HepG2 (cell line): ENCODE results near the gene NRL. TPM values are rescaled to one million over a fixed set of nuclear protein-coding genes. Genes with fewer than 3 reads are reported as not detected.

ENCODE experiments used
- ATAC-seq: fragments of 200-7000 bp; cut with Tn5 transposase; 3 replicates; pipeline ENCODE4 v1.9.1; 2020; ENCODE audit warnings: mild to moderate bottlenecking, moderate library complexity
- BruUV-seq: library from RNA; stranded (reverse); fragments of 400-500 nt; replicated peaks from 2 replicates; lab custom pipeline; 2021; lab: Mats Ljungman, UMichigan
- CTCF ChIA-PET: fragments of 300-600 bp; formaldehyde crosslinking; extraction: SDS; loops from one replicate; lab custom pipeline; 2021; ENCODE audit warnings: low total read pairs, inconsistent platforms, low intra/inter-chr PET ratio; lab: Yijun Ruan, JAX
- POLR2A ChIA-PET: fragments of 350-600 bp; sonication (Branson Sonifier 250); formaldehyde crosslinking; loops from one replicate; lab custom pipeline; 2020; ENCODE audit warnings: antibody characterized with exemption, inconsistent platforms; lab: Yijun Ruan, JAX
- DNase-seq: peaks from one replicate; pipeline ENCODE4 v3.0.0-alpha.2; 2015; ENCODE audit warnings: low spot score
- FAIRE-seq: peaks from 3 replicates; lab custom pipeline; 2011; peaks lifted over from hg19 to GRCh38; lab: Jason Lieb, UNC
- H2AFZ ChIP-seq: one replicate; pipeline ENCODE4 v1.6.1; 2011; ENCODE audit warnings: low read length, inconsistent platforms
- H3K27ac ChIP-seq: fragments of 300-600 bp; 3 replicates; pipeline ENCODE4 v1.8.0; 2011; ENCODE audit warnings: mixed run types, mild to moderate bottlenecking, mixed read lengths, low read length, inconsistent platforms; ENCODE audit not compliant: insufficient read depth; ENCODE audit errors: extremely low read length
- H3K27me3 ChIP-seq, 2 experiments: fragments of 200-600 bp in 1 of 2; 2 replicates in 1 of 2; 3 replicates in 1 of 2; pipeline versions ENCODE4 v1.6.0 to v1.8.0; 2011; ENCODE audit warnings: low read length in 2 of 2, mild to moderate bottlenecking in 2 of 2, moderate library complexity in 2 of 2, inconsistent platforms in 1 of 2; ENCODE audit not compliant: insufficient read depth in 2 of 2, control insufficient read depth in 1 of 2
- H3K36me3 ChIP-seq, 2 experiments: fragments of 200-600 bp in 1 of 2; replicated peaks in 1 of 2; 2 replicates in 1 of 2; 3 replicates in 1 of 2; pipeline versions ENCODE4 v1.5.1 to v1.8.0; 2011; ENCODE audit warnings: low read length in 2 of 2, inconsistent platforms in 1 of 2; ENCODE audit not compliant: insufficient read depth in 2 of 2, control insufficient read depth in 1 of 2
- H3K4me1 ChIP-seq: 2 replicates; pipeline ENCODE4 v1.5.1; 2012; ENCODE audit warnings: low read length, inconsistent platforms; ENCODE audit not compliant: insufficient read depth
- H3K4me2 ChIP-seq: 2 replicates; pipeline ENCODE4 v1.6.0; 2011; ENCODE audit warnings: low read depth, low read length, inconsistent platforms
- H3K4me3 ChIP-seq, 3 experiments: fragments of 200-600 bp in 1 of 3; sonication (generic), shearing (Covaris generic) in 1 of 3; replicated peaks in 1 of 3; 2 replicates each; pipeline ENCODE4 v1.5.1; 2011 to 2016; ENCODE audit warnings: low read length in 3 of 3, inconsistent platforms in 2 of 3, low read depth in 2 of 3, mild to moderate bottlenecking in 2 of 3, control low read depth in 1 of 3, mixed read lengths in 1 of 3; ENCODE audit not compliant: insufficient read depth in 1 of 3
- H3K79me2 ChIP-seq: one replicate; pipeline ENCODE4 v1.6.1; 2011; ENCODE audit warnings: low read length, inconsistent platforms; ENCODE audit not compliant: insufficient read depth
- H3K9ac ChIP-seq: 2 replicates; pipeline ENCODE4 v1.6.0; 2011; ENCODE audit warnings: mild to moderate bottlenecking, low read depth, low read length, inconsistent platforms; ENCODE audit not compliant: insufficient read depth
- H3K9me3 ChIP-seq: 2 replicates; pipeline ENCODE4 v1.5.1; 2012; ENCODE audit warnings: mild to moderate bottlenecking, low read length
- H4K20me1 ChIP-seq: 2 replicates; pipeline ENCODE4 v1.6.0; 2011; ENCODE audit warnings: inconsistent platforms, mild to moderate bottlenecking, low read length, moderate library complexity; ENCODE audit not compliant: insufficient read depth
- GLI4 ChIP-seq: sonication (generic); formaldehyde crosslinking; IDR thresholded peaks from 2 replicates; pipeline ENCODE4 v1.5.1; 2020; ENCODE audit warnings: missing genetic modification reagents, mild to moderate bottlenecking, moderate library complexity, borderline replicate concordance
- HDAC1 ChIP-seq: sonication (generic); formaldehyde crosslinking; IDR thresholded peaks from 2 replicates; pipeline ENCODE4 v1.5.1; 2020; ENCODE audit warnings: mild to moderate bottlenecking, missing genetic modification reagents
- JUN ChIP-seq: sonication (generic); formaldehyde crosslinking; IDR thresholded peaks from 2 replicates; pipeline ENCODE4 v1.4.0; 2020; ENCODE audit warnings: mild to moderate bottlenecking, missing genetic modification reagents
- MXI1 ChIP-seq: IDR thresholded peaks from 3 replicates; pipeline ENCODE4 v1.6.1; 2012; ENCODE audit warnings: low read depth, low read length, inconsistent platforms, borderline replicate concordance
- MYC ChIP-seq: sonication (generic); formaldehyde crosslinking; IDR thresholded peaks from 2 replicates; pipeline ENCODE4 v1.9.0; 2021; ENCODE audit warnings: missing genetic modification reagents, borderline replicate concordance
- NFIC ChIP-seq: IDR thresholded peaks from 2 replicates; pipeline ENCODE4 v1.6.1; 2012; ENCODE audit warnings: mild to moderate bottlenecking, low read length, inconsistent platforms
- SUZ12 ChIP-seq: fragments of 150-350 bp; IDR thresholded peaks from 2 replicates; pipeline ENCODE4 v1.6.1; 2014; ENCODE audit warnings: low read depth, low read length
- TSC22D2 ChIP-seq: sonication (generic); formaldehyde crosslinking; IDR thresholded peaks from 2 replicates; pipeline ENCODE4 v1.5.1; 2020; ENCODE audit warnings: missing genetic modification reagents, mild to moderate bottlenecking, borderline replicate concordance
- XBP1 ChIP-seq: sonication (generic); formaldehyde crosslinking; IDR thresholded peaks from 2 replicates; pipeline ENCODE4 v1.5.0; 2020; ENCODE audit warnings: missing genetic modification reagents
- ZBTB3 ChIP-seq: sonication (generic); formaldehyde crosslinking; IDR thresholded peaks from 2 replicates; pipeline ENCODE4 v1.4.0; 2020; ENCODE audit warnings: low read depth, mild to moderate bottlenecking, moderate library complexity, missing genetic modification reagents, borderline replicate concordance
- ZNF207 ChIP-seq: fragments of 450-650 bp; IDR thresholded peaks from 2 replicates; pipeline ENCODE4 v1.6.1; 2016; ENCODE audit warnings: antibody characterized with exemption, borderline replicate concordance
- ZNF572 ChIP-seq: sonication (generic); formaldehyde crosslinking; IDR thresholded peaks from 2 replicates; pipeline ENCODE4 v1.5.1; 2020; ENCODE audit warnings: mild to moderate bottlenecking, missing genetic modification reagents
- ZNF652 ChIP-seq: IDR thresholded peaks from 2 replicates; pipeline ENCODE4 v1.6.1; 2016; ENCODE audit warnings: low read depth, borderline replicate concordance
- ZNF670 ChIP-seq: sonication (generic); formaldehyde crosslinking; IDR thresholded peaks from 2 replicates; pipeline ENCODE4 v1.8.0; 2022; ENCODE audit warnings: mild to moderate bottlenecking, missing genetic modification reagents, borderline replicate concordance
- ZNF747 ChIP-seq: sonication (generic); formaldehyde crosslinking; IDR thresholded peaks from 2 replicates; pipeline ENCODE4 v1.8.1; 2023; ENCODE audit warnings: missing genetic modification reagents, mild to moderate bottlenecking, borderline replicate concordance
- WGBS: methylation state at CpG from one replicate; pipeline ENCODE4 v1.1.6; 2017; ENCODE audit warnings: low lambda C conversion rate; 5-methylcytosine and 5-hydroxymethylcytosine counted together
- in situ Hi-C: cut with HindIII; loops from 2 replicates; pipeline ENCODE4 v1.10.0; 2017; ENCODE audit warnings: low pct_unique_long_range_greater_than_20kb; ENCODE audit not compliant: extremely low pct_ligation_motif_present
- intact Hi-C: fragments of 100-400 bp; cut with micrococcal nuclease; formaldehyde crosslinking; loops from one replicate; pipeline ENCODE4 v1.10.0; 2022; ENCODE audit not compliant: unreplicated experiment
- polyA plus RNA-seq, 8 experiments: library from polyadenylated mRNA; depleted of rRNA in 3 of 8; stranded (reverse) in 7 of 8; unstranded in 1 of 8; fragments of >200 nt; fragmentation: Illumina TruSeq in 4 of 8; extraction: Trizol in 4 of 8; gene quantifications; 2 replicates each; pipeline versions ENCODE4 v1.2.1 to v1.2.3, GENCODE V29; 2011 to 2016; ENCODE audit warnings: low read depth in 4 of 8, missing spikeins in 1 of 8, mixed read lengths in 1 of 8; ENCODE audit not compliant: insufficient read depth in 1 of 8
- total RNA-seq, 5 experiments: library from RNA; depleted of rRNA; stranded (reverse); fragments of >200 nt; fragmentation: Illumina TruSeq; extraction: Trizol; gene quantifications; 2 replicates each; pipeline ENCODE4 v1.2.3, GENCODE V29; 2016; ENCODE audit warnings: low read depth in 1 of 5
- TF ChIP-seq, protein P1 (sequence below): sonication (generic); formaldehyde crosslinking; IDR thresholded peaks from 2 replicates; pipeline ENCODE4 v1.4.0; 2020; ENCODE audit warnings: missing genetic modification reagents, borderline replicate concordance
- TF ChIP-seq, protein P2 (sequence below): sonication (generic); formaldehyde crosslinking; IDR thresholded peaks from 2 replicates; pipeline ENCODE4 v1.9.0; 2021; ENCODE audit warnings: missing genetic modification reagents, mild to moderate bottlenecking, borderline replicate concordance

The NRL gene
- total and polyA plus RNA-seq, 2 of the 13 experiments (the other 11 are each of a cell fraction or from before 2014, with no cell fraction given): 2.5 to 4.7 TPM

DNA sequence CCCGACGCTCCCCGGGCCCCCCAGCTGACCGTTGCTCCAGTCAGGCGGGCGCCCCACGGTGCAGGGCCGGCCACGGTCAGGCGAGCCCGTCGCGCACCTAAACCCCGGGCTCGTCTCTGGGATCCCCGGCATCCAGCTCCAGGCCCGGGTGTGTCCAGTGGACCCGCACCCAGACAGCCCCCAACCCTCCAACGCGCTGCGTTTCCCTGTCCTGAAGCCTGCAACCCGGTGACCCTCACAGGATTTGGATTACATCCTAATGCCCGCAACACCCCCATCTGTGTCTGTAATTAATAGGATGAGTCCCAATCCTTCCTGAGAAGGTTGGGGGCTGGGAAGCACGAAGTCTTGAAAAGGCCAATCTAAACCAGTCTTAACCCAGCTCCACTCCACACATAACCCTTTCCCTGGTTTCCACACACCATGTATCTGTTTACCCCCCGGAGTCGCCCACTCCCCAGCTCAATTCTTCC lies 33.0 kb downstream of the NRL start (continued):
- TF ChIP-seq ZNF572 (CRISPR knock-in tag): peak; percentile 82; the same call in 1 of the 2 replicates
- no peak; the same call in 2 of the 3 replicates for TF ChIP-seq MXI1
- no peak for TF ChIP-seq GLI4 (CRISPR knock-in tag)
- TF ChIP-seq, all 625 proteins: peak for 75

DNA sequence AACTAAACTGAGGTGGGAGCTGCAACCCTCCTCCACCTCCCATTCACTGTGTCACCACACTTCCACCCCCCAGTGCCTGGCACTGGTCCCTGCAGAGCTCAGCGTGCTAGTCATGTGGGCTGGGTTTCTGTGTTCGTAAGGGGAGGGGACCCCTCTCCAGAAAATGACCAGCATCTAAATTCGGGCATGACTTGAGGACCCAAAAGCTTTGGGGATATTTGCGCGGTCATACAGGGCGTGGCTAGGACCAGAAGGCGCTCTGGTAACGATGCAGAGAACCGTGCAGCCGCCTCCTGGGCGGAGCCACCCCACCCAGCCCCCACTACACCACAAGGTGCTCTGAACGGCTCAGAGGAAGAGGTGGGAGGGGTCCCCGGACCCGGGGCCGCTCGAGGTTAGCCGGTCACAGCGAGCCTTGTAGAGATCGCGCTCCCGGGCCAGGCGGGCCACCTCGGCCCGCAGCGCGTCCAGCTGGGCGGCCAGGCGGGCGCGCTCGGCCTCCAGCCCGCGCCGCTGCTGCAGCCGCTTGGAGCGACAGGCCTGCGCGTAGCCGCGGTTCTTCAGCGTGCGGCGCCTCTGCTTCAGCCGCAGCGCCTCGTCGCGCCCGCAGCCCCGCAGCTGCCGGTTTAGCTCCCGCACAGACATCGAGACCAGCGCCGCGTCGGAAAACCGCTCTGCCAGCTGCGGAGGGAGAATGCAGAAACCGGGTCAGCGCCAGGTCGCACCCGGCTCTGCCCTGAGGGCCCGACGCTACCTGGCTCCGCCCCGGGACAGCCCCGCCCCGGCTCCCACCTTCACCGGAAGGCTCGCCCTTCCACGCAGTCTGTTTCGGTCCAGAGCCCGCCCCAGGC lies 33.6 kb downstream of the NRL start:
- H3K79me2 ChIP-seq: no peaks in the 10 kb centered on the region
- peak; percentile 38 for DNase-seq
- under 1% methylated on average over 71 of the region's 74 CpGs for WGBS
- H3K9me3 ChIP-seq: no peaks in the 10 kb centered on the region
- peak overlapping the region; percentile 87 for H3K4me2 ChIP-seq
- H3K27ac ChIP-seq: no peak overlapping the region
- peak overlapping the region; percentile 53 to 77 (median 73) for H3K4me3 ChIP-seq
- H2AFZ ChIP-seq: no peak overlapping the region
- intact Hi-C loops (no loop called here), in situ Hi-C loops (no loop called here)
- peaks cover 18 to 81% of the 10 kb centered on the region in 2 experiments for H3K27me3 ChIP-seq
- FAIRE-seq: peak; percentile 66
- CTCF ChIA-PET: interaction anchor here (0.9 to 1.3 kb wide), 2 partner anchors 9 to 23 kb away, joined by 3 read pairs; no protein-coding TSS in a partner anchor
- peak overlapping the region; percentile 49; the same call in 1 of the 2 replicates for H3K9ac ChIP-seq
- no peaks in the 10 kb centered on the region for H4K20me1 ChIP-seq
- BruUV-seq: no TSS peak
- H3K4me1 ChIP-seq: peaks cover 22% of the 10 kb centered on the region
- POLR2A ChIA-PET: interaction anchor here (0.8 to 4.9 kb wide), 25 partner anchors 8 to 774 kb away, joined by 3 to 131 read pairs (median 6); partner anchors contain the start of genes BCL2L2, CARMIL3, CHMP4A and DCAF11
- no peaks in the 10 kb centered on the region for H3K36me3 ChIP-seq
- peak; percentile 83 for ATAC-seq
- TF ChIP-seq ZNF207 (no peak), XBP1 (CRISPR knock-in tag) (no peak), HDAC1 (no peak), ZNF747 (CRISPR knock-in tag) (peak; percentile 48; the same call in 1 of the 2 replicates), ZBTB3 (CRISPR knock-in tag) (no peak), ZNF670 (no peak), SUZ12 (no peak), NFIC (no peak), ZNF652 (CRISPR knock-in tag) (no peak), TSC22D2 (CRISPR knock-in tag) (peak; percentile 55; the same call in 1 of the 2 replicates), JUN (CRISPR knock-in tag) (no peak), MYC (CRISPR knock-in tag) (peak; percentile 17)
- TF ChIP-seq, protein P1, sequence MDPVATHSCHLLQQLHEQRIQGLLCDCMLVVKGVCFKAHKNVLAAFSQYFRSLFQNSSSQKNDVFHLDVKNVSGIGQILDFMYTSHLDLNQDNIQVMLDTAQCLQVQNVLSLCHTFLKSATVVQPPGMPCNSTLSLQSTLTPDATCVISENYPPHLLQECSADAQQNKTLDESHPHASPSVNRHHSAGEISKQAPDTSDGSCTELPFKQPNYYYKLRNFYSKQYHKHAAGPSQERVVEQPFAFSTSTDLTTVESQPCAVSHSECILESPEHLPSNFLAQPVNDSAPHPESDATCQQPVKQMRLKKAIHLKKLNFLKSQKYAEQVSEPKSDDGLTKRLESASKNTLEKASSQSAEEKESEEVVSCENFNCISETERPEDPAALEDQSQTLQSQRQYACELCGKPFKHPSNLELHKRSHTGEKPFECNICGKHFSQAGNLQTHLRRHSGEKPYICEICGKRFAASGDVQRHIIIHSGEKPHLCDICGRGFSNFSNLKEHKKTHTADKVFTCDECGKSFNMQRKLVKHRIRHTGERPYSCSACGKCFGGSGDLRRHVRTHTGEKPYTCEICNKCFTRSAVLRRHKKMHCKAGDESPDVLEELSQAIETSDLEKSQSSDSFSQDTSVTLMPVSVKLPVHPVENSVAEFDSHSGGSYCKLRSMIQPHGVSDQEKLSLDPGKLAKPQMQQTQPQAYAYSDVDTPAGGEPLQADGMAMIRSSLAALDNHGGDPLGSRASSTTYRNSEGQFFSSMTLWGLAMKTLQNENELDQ (CRISPR knock-in tag): peak; percentile 55; the same call in 1 of the 2 replicates
- TF ChIP-seq, protein P2, sequence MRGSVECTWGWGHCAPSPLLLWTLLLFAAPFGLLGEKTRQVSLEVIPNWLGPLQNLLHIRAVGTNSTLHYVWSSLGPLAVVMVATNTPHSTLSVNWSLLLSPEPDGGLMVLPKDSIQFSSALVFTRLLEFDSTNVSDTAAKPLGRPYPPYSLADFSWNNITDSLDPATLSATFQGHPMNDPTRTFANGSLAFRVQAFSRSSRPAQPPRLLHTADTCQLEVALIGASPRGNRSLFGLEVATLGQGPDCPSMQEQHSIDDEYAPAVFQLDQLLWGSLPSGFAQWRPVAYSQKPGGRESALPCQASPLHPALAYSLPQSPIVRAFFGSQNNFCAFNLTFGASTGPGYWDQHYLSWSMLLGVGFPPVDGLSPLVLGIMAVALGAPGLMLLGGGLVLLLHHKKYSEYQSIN (CRISPR knock-in tag): no peak
